RWPE2 (cell line): ENCODE data around the gene MYO3B.

Source experiments
- ATAC-seq: fragments of 200-7000 bp; cut with Tn5 transposase; 3 replicates; pipeline ENCODE4 v1.9.1; 2021; ENCODE audit warnings: low read depth
- DNase-seq: peaks from one replicate; pipeline ENCODE4 v3.0.0-alpha.2; 2020; ENCODE audit warnings: low spot score
- H3K27ac ChIP-seq: fragments of 450-650 bp; 2 replicates; pipeline ENCODE4 v1.5.1; 2017; ENCODE audit warnings: mild to moderate bottlenecking; ENCODE audit not compliant: poor library complexity, severe bottlenecking
- H3K27me3 ChIP-seq: fragments of 250-450 bp; sonication (Bioruptor Pico); 2 replicates; pipeline ENCODE4 v1.5.1; 2021; ENCODE audit warnings: mild to moderate bottlenecking, moderate library complexity; ENCODE audit not compliant: insufficient read depth, poor library complexity, severe bottlenecking
- H3K36me3 ChIP-seq: fragments of 250-450 bp; sonication (Bioruptor Pico); 2 replicates; pipeline ENCODE4 v1.5.1; 2020; ENCODE audit warnings: low read depth, mild to moderate bottlenecking, moderate library complexity
- H3K4me1 ChIP-seq: fragments of 250-450 bp; sonication (Bioruptor Pico); 2 replicates; pipeline ENCODE4 v1.5.1; 2021; ENCODE audit warnings: mild to moderate bottlenecking, moderate library complexity; ENCODE audit not compliant: insufficient read depth, poor library complexity, severe bottlenecking
- H3K4me3 ChIP-seq: fragments of 250-450 bp; sonication (Bioruptor Pico); 2 replicates; pipeline ENCODE4 v1.5.1; 2021; ENCODE audit warnings: mild to moderate bottlenecking, moderate library complexity; ENCODE audit not compliant: severe bottlenecking
- H3K9me3 ChIP-seq: fragments of 250-450 bp; sonication (Bioruptor Pico); 2 replicates; pipeline ENCODE4 v1.5.1; 2021; ENCODE audit warnings: mild to moderate bottlenecking, moderate library complexity; ENCODE audit not compliant: severe bottlenecking
- TF ChIP-seq, protein P1 (sequence below): fragments of 450-650 bp; IDR thresholded peaks from one replicate; pipeline ENCODE4 v1.5.1; 2017; ENCODE audit warnings: mild to moderate bottlenecking, moderate library complexity; ENCODE audit not compliant: poor library complexity, severe bottlenecking

Gene MYO3B

DNA sequence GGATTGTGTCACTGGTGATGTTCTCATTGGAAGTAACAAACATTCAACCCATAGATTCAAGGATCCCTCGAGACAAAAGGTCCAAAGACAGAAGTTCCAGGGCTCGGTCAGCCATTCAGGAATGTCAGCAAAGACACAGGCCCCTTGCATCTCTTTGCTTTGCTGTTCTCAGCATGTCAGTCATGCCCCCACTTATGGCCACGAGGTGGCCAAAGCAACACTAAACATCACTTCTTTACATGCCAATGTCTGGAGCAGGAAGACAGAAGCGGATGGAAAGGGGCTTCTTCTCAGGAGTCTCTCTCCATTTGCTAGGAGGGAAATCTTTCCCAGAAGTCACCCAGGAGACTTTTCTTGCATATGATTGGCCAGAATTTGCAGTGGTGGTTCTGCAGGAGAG, 345.6 kb downstream of the MYO3B start:
- no peak for DNase-seq

DNA sequence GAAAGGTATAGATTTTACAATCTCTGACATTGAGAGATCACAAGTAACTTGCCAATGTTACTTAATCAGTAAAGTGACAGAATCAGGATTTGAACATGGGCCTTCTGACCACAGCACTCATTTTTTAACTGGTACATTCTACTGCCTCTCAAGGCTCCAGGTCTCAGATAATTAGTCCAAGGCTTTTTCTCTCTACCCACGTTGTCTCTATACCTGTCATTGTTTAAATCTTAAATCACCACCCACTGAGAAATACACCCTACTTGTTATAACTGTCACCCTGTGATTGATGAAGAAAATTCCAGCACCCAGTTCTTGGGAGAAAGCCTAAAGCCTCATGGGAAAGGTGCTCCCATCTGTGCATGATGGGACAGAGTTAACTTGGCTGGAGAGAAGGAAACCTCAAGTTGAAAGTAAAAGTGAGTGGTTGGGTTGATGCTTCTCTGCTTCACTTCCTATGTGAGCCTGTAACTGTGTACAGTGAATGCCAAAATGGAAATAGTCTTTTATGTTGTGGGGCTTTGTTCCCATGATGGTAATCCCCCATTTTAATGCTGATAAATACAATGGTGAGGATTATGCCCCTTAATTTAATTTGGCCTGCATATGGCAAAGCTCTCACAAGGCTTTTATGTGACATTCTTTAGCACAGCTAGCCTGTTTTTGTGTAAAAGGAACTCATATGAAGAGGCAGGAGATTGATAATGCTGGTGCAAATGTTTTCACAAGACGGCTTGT, 347.1 kb downstream of the MYO3B start:
- TF ChIP-seq, protein P1, sequence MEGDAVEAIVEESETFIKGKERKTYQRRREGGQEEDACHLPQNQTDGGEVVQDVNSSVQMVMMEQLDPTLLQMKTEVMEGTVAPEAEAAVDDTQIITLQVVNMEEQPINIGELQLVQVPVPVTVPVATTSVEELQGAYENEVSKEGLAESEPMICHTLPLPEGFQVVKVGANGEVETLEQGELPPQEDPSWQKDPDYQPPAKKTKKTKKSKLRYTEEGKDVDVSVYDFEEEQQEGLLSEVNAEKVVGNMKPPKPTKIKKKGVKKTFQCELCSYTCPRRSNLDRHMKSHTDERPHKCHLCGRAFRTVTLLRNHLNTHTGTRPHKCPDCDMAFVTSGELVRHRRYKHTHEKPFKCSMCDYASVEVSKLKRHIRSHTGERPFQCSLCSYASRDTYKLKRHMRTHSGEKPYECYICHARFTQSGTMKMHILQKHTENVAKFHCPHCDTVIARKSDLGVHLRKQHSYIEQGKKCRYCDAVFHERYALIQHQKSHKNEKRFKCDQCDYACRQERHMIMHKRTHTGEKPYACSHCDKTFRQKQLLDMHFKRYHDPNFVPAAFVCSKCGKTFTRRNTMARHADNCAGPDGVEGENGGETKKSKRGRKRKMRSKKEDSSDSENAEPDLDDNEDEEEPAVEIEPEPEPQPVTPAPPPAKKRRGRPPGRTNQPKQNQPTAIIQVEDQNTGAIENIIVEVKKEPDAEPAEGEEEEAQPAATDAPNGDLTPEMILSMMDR, result no peak
- Histone ChIP-seq H3K27me3 (no peaks in the 10 kb centered on the region), H3K27ac (no peak overlapping the region), H3K9me3 (no peaks in the 10 kb centered on the region), H3K4me3 (no peak overlapping the region), H3K36me3 (no peaks in the 10 kb centered on the region), H3K4me1 (peaks cover 7% of the 10 kb centered on the region)
- ATAC-seq (no peak), DNase-seq (no peak)

More for the DNA sequence above, 345.6 kb downstream of the MYO3B start:
- Histone ChIP-seq H3K27me3 (no peaks in the 10 kb centered on the region), H3K4me1 (peaks cover 5% of the 10 kb centered on the region), H3K4me3 (no peak overlapping the region), H3K36me3 (no peaks in the 10 kb centered on the region), H3K9me3 (no peaks in the 10 kb centered on the region), H3K27ac (no peak overlapping the region)
- ATAC-seq, result no peak
- TF ChIP-seq, protein P1, result no peak

DNA sequence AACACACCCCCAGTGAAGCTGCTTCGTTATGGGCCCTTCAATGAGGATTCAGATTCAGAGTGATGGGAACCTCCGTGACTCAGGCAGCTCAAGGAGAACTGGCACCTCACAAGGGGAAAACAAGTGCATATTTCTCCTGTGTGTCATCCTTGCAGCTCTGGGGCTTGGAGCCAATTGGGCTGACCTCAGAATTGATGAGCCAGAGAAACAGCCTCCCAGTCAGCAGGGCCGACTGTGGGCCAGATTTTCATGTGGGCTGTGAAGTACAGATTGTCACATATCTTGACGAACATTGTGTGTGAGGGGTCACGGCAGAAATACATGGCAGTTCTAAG, 347.6 kb downstream of the MYO3B start:
- ATAC-seq, result peak; percentile 96

DNA sequence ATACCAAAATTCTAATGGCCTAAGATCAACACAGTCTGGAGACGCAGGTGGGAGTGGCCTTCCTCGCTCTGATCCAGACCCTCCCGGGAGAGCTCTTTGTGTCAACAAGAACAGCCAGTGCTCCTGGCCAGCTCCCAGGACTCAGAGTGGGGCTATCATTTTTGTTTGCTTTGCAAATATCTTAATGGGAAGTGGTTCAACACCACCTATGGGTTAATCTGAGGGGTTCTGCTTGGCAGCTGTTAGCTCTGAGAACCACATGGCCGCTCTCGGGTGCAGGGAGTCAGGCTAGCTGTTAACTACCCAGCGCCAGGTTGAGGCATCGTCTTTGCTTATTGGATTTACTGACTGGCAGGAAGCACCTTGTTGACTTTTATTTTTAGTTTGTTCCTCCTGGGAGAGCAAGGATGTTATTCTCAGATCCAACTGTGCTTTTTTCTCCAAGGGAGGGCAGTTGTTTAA, 352.4 kb downstream of the MYO3B start:
- Histone ChIP-seq H3K36me3 (no peaks in the 10 kb centered on the region), H3K4me1 (peaks cover 4% of the 10 kb centered on the region), H3K9me3 (no peaks in the 10 kb centered on the region), H3K27ac (no peak overlapping the region), H3K4me3 (no peak overlapping the region), H3K27me3 (no peaks in the 10 kb centered on the region)
- ATAC-seq, result peak; percentile 56; the same call in 2 of the 3 replicates
- DNase-seq, result no peak
- TF ChIP-seq, protein P1, result no peak

More for the DNA sequence above, 347.6 kb downstream of the MYO3B start:
- Histone ChIP-seq H3K4me3 (no peak overlapping the region), H3K4me1 (peaks cover 8% of the 10 kb centered on the region), H3K27me3 (no peaks in the 10 kb centered on the region), H3K27ac (no peak overlapping the region), H3K9me3 (no peaks in the 10 kb centered on the region), H3K36me3 (no peaks in the 10 kb centered on the region)
- TF ChIP-seq, protein P1, result no peak
- peak; percentile 80 for DNase-seq
